ENCODE results near the gene MXI1.

The MXI1 gene

GRCh38 chr10:110219884-110220283, 12.5 kb downstream of the MXI1 start:
- ChIA-PET CTCF (interaction anchor here (0.7 to 3.8 kb wide), 6 partner anchors 9 to 336 kb away, joined by 3 to 15 read pairs (median 6); no protein-coding TSS in a partner anchor), POLR2A (interaction anchor here (1.4 kb wide), 1 partner anchor 12 kb away, joined by 7 read pairs; no protein-coding TSS in a partner anchor)
- no peak for DNase-seq (ENCODE audit: extremely low spot score)
- no peak for TF ChIP-seq CTCF (IDR thresholded peaks at IDR 0.05; ENCODE audit: control extremely low read depth, extremely low read depth, low read depth, missing control alignments)

GRCh38 chr10:110220398-110220797, 13.0 kb downstream of the MXI1 start:
- DNase-seq (ENCODE audit: extremely low spot score): no peak
- no peak for TF ChIP-seq CTCF (IDR thresholded peaks at IDR 0.05; ENCODE audit: control extremely low read depth, extremely low read depth, low read depth, missing control alignments)
- CTCF ChIA-PET: interaction anchor here (1.0 to 3.8 kb wide), 5 partner anchors 9 to 336 kb away, joined by 3 to 15 read pairs (median 7); no protein-coding TSS in a partner anchor
- POLR2A ChIA-PET: no interaction called here

- POLR2A ChIA-PET: interaction anchor here (1.0 to 1.5 kb wide), 3 partner anchors 10 to 13 kb away, joined by 3 to 10 read pairs (median 5); partner anchors contain the start of gene MXI1
- CTCF ChIA-PET: interaction anchor here (1.0 to 5.7 kb wide), 4 partner anchors 9 to 82 kb away, joined by 3 to 82 read pairs (median 12); partner anchors contain the start of gene MXI1
- TF ChIP-seq CTCF (IDR thresholded peaks at IDR 0.05; ENCODE audit: control extremely low read depth, extremely low read depth, low read depth, missing control alignments): no peak
- no peak for DNase-seq (ENCODE audit: extremely low spot score)
Measured at GRCh38 chr10:110221044-110221720, 13.8 kb downstream of the MXI1 start.

GRCh38 chr10:110221721-110222261, 14.4 kb downstream of the MXI1 start:
- peak; percentile 66 for DNase-seq (ENCODE audit: extremely low spot score)
- CTCF ChIA-PET: interaction anchor here (1.1 to 5.7 kb wide), 4 partner anchors 10 to 83 kb away, joined by 3 to 82 read pairs (median 12); partner anchors contain the start of gene MXI1
- POLR2A ChIA-PET: interaction anchor here (1.0 to 1.5 kb wide), 3 partner anchors 10 to 14 kb away, joined by 3 to 10 read pairs (median 5); partner anchors contain the start of gene MXI1
- no peak for TF ChIP-seq CTCF (IDR thresholded peaks at IDR 0.05; ENCODE audit: control extremely low read depth, extremely low read depth, low read depth, missing control alignments)

- no peak for DNase-seq (ENCODE audit: extremely low spot score)
- CTCF ChIA-PET: interaction anchor here (1.1 to 5.7 kb wide), 7 partner anchors 11 to 85 kb away, joined by 3 to 82 read pairs (median 9); partner anchors contain the start of gene MXI1
- POLR2A ChIA-PET: no interaction called here
- no peak for TF ChIP-seq CTCF (IDR thresholded peaks at IDR 0.05; ENCODE audit: control extremely low read depth, extremely low read depth, low read depth, missing control alignments)
Measured at GRCh38 chr10:110222641-110223297, 15.4 kb downstream of the MXI1 start.

- DNase-seq (ENCODE audit: extremely low spot score): no peak
- ChIA-PET CTCF (interaction anchor here (1.2 to 5.7 kb wide), 7 partner anchors 11 to 339 kb away, joined by 3 to 82 read pairs (median 4); no protein-coding TSS in a partner anchor), POLR2A (interaction anchor here (0.6 kb wide), 1 partner anchor 15 kb away, joined by 3 read pairs; no protein-coding TSS in a partner anchor)
- no peak for TF ChIP-seq CTCF (IDR thresholded peaks at IDR 0.05; ENCODE audit: control extremely low read depth, extremely low read depth, low read depth, missing control alignments)
Measured at GRCh38 chr10:110223298-110223925, 16.0 kb downstream of the MXI1 start.

Measured in GM10248 (cell line).